ENCODE data around the gene EMC6.
"Not testable (repeated sequence)": the region's sequence is repeated elsewhere in the genome, so short reads cannot be mapped to it uniquely, and the experiment has no call there.

The EMC6 gene

DNA sequence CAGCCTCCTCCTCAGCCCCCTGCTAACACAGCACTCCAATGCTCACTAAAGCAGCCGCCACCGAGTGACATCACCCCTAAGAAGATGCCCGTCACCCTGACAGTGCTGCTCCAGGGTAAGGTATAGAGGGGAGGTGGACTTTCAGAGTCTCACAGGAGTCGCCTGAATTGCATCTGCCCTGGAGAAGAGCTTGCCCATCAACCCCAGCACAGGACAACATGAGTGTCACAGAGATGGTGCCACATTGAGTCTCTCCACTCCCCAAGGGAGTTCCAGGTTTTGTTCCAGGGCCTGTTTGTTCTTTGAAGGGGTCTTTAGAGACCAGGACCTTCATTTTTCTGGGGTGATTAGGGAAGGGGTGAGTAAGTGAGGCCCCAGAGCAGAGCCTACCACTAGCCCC, 29.5 kb downstream of the EMC6 start:
- no peak for DNase-seq (ENCODE audit: low spot score)
- in situ Hi-C loops (cut with MboI; ENCODE audit: low sequenced_read_pairs, unreplicated experiment): no loop called here
- TF ChIP-seq, protein P1, sequence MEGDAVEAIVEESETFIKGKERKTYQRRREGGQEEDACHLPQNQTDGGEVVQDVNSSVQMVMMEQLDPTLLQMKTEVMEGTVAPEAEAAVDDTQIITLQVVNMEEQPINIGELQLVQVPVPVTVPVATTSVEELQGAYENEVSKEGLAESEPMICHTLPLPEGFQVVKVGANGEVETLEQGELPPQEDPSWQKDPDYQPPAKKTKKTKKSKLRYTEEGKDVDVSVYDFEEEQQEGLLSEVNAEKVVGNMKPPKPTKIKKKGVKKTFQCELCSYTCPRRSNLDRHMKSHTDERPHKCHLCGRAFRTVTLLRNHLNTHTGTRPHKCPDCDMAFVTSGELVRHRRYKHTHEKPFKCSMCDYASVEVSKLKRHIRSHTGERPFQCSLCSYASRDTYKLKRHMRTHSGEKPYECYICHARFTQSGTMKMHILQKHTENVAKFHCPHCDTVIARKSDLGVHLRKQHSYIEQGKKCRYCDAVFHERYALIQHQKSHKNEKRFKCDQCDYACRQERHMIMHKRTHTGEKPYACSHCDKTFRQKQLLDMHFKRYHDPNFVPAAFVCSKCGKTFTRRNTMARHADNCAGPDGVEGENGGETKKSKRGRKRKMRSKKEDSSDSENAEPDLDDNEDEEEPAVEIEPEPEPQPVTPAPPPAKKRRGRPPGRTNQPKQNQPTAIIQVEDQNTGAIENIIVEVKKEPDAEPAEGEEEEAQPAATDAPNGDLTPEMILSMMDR (IDR thresholded peaks at IDR 0.05; ENCODE audit: borderline replicate concordance, control extremely low read depth, extremely low read depth, insufficient read depth, missing control alignments): no peak

DNA sequence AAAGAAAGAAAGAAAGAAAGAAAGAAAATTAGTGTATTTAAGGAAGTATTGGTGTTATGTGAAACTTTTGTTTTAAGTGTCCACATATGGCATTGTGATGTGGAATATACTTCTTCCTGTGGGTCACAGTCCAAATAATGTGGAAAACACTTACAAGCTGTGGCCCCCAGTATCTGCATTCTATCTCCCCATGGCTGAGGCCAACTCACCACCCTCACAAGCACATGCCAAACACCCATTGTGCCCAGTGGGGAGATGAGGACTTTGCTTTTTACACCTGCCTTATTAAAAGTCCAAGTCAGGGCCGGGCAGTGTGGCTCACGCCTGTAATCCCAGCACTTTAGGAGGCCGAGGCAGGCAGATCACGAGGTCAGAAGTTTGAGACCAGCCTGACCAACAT, 31.3 kb downstream of the EMC6 start:
- TF ChIP-seq, protein P1 (IDR thresholded peaks at IDR 0.05; ENCODE audit: borderline replicate concordance, control extremely low read depth, extremely low read depth, insufficient read depth, missing control alignments): no peak
- no peak for DNase-seq (ENCODE audit: low spot score)
- in situ Hi-C loops (cut with MboI; ENCODE audit: low sequenced_read_pairs, unreplicated experiment): no loop called here

DNA sequence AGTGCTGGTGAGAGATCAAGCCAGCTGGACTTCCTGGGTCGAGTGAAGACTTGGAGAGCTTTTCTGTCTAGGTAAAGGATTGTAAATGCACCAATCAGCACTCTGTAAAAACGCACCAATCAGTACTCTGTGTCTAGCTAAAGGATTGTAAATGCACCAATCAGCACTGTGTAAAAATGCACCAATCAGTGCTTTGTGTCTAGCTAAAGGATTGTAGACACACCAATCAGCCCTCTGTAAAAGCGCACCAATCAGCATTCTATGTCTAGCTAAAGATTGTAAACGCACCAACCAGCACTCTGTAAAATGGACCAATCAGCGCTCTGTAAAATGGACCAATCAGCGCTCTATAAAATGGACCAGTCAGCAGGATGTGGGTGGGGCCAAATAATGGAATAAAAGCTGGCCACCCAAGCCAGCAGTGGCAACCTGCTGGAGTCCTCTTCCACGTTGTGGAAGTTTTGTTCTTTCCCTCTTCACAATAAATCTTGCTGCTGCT, 33.5 kb downstream of the EMC6 start:
- in situ Hi-C loops (cut with MboI; ENCODE audit: low sequenced_read_pairs, unreplicated experiment); DNase-seq (ENCODE audit: low spot score): not testable (repeated sequence)

DNA sequence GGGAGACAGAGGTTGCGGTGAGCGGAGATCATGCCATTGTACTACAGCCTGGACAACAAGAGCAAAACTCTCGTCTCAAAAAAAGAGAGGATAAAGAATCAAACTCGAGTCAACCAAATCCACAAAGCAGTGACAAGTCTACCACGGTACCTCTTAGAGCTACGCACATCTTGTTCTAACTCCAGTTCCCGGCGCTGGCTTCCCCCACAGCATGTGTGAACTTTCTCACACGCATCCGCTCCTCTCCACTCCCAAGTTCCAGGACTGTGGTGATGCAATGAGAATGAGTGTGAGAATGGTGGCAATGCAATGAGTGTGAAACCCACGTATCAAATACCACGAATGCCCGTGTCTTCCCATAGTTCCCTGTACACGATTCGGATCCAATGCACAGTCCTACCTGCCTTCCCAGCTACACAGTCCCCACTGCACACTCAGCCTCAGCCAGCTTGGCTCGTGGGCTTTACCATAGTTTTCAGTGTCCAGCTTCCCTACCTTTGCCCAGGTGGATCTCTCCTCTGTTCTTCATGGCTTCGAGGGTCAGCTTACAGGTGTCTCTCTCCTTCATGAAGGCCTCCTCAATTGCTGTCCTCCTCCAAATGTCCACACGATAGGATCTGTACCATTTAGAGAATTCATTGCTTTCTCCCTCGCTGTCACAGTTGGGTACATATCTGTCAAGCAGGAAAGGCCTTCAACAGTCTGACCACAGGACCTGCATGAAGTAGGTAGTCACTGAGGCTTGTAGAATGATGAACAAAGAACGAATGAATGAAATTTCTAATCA, 36.5 kb downstream of the EMC6 start:
- TF ChIP-seq, protein P1 (IDR thresholded peaks at IDR 0.05; ENCODE audit: borderline replicate concordance, control extremely low read depth, extremely low read depth, insufficient read depth, missing control alignments): no peak
- DNase-seq (ENCODE audit: low spot score): no peak
- in situ Hi-C loops (cut with MboI; ENCODE audit: low sequenced_read_pairs, unreplicated experiment): no loop called here

DNA sequence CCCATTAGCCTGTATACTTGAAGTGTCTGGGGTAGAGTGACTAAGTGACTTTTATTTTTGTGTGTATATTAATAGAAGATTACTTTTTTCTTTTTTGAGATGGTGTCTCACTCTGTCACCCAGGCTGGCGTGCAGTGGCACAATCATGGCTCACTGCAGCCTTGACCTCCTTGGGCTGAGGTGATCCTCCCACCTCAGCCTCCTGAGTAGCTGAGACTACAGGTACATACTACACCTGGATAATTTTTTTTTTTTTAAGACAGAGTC, 37.0 kb downstream of the EMC6 start:
- in situ Hi-C loops (cut with MboI; ENCODE audit: low sequenced_read_pairs, unreplicated experiment); DNase-seq (ENCODE audit: low spot score): not testable (repeated sequence)

DNA sequence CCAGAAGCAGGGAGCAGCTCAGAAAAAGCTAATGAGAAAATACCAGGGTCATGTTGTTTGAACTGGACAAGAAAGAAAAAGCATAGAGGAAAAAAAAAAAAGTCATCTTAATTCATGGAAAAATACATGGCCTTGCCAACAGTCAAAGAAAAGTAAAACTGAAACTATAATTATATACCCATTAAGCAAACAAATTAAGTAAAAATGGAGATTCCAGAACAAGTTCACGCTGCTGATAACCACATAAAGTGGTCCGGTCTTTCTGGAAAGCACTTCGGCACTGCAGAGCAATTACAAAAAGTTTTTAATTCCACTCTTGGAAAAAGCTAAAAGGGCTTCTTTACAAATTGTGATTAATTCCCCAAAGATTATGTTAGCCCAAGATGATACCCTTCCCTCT, 39.8 kb downstream of the EMC6 start:
- TF ChIP-seq, protein P1 (IDR thresholded peaks at IDR 0.05; ENCODE audit: borderline replicate concordance, control extremely low read depth, extremely low read depth, insufficient read depth, missing control alignments): no peak
- in situ Hi-C loops (cut with MboI; ENCODE audit: low sequenced_read_pairs, unreplicated experiment): no loop called here
- no peak for DNase-seq (ENCODE audit: low spot score)

DNA sequence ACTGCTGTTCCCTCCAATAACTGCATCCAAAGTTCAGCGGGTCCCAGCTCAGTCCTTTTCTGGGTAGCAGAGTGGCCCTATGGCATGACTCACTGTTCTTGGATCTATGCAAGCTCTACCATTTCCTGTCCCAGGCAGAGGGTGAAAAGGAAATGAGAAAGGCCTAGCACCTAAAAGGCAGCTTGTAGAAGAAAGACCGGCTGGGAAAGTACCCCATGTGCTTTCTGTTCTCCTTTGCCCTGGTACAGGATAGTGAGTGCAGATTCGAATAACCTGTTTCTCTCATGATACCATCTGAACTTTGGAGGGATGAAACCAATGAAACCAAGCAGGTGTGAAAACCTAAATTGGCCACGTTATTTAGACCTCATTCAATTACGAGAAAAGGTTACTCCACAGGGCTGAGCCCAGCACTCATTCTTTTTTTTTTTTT, 42.4 kb downstream of the EMC6 start:
- in situ Hi-C loops (cut with MboI; ENCODE audit: low sequenced_read_pairs, unreplicated experiment): no loop called here
- DNase-seq (ENCODE audit: low spot score): peak; percentile 86

More for the DNA sequence above, 42.4 kb downstream of the EMC6 start:
- TF ChIP-seq, protein P1 (IDR thresholded peaks at IDR 0.05; ENCODE audit: borderline replicate concordance, control extremely low read depth, extremely low read depth, insufficient read depth, missing control alignments): no peak
